Loucy (cell line): ENCODE measurements around the gene GPC4.

Source experiments
- H2AFZ ChIP-seq: fragments of 200-600 bp; sonication (generic); 2 replicates; pipeline ENCODE4 v1.6.0; 2016; ENCODE audit warnings: antibody characterized with exemption, mild to moderate bottlenecking, low read length, moderate library complexity
- H3F3A ChIP-seq: fragments of 200-600 bp; 2 replicates; pipeline ENCODE4 v1.6.0; 2016; ENCODE audit warnings: antibody characterized with exemption, low read depth, mild to moderate bottlenecking
- H3K27me3 ChIP-seq: fragments of 200-600 bp; sonication (generic); 2 replicates; pipeline ENCODE4 v1.6.1; 2014; ENCODE audit warnings: low read length, mild to moderate bottlenecking; ENCODE audit not compliant: insufficient read depth, poor library complexity, severe bottlenecking
- H3K36me3 ChIP-seq: fragments of 200-600 bp; sonication (generic); 2 replicates; pipeline ENCODE4 v1.6.1; 2016; ENCODE audit warnings: low read length; ENCODE audit not compliant: insufficient read depth
- H3K4me1 ChIP-seq: fragments of 200-600 bp; sonication (generic); 2 replicates; pipeline ENCODE4 v1.5.1; 2014; ENCODE audit warnings: low read length, mild to moderate bottlenecking; ENCODE audit not compliant: insufficient read depth, poor library complexity, severe bottlenecking
- H3K4me2 ChIP-seq: fragments of 200-600 bp; sonication (generic); 2 replicates; pipeline ENCODE4 v1.6.0; 2014; ENCODE audit warnings: antibody characterized with exemption, low read length, low read depth, mild to moderate bottlenecking; ENCODE audit not compliant: poor library complexity, severe bottlenecking
- H3K4me3 ChIP-seq: fragments of 200-600 bp; sonication (generic); 2 replicates; pipeline ENCODE4 v1.5.1; 2014; ENCODE audit warnings: low read length, mild to moderate bottlenecking, mixed read lengths; ENCODE audit not compliant: poor library complexity, severe bottlenecking
- H3K79me2 ChIP-seq: fragments of 200-600 bp; sonication (generic); 2 replicates; pipeline ENCODE4 v1.6.1; 2014; ENCODE audit warnings: low read length; ENCODE audit not compliant: insufficient read depth
- H3K9ac ChIP-seq: fragments of 200-600 bp; sonication (generic); 2 replicates; pipeline ENCODE4 v1.6.0; 2014; ENCODE audit warnings: mild to moderate bottlenecking, low read depth, low read length, moderate library complexity; ENCODE audit not compliant: poor library complexity, severe bottlenecking
- H3K9me2 ChIP-seq: fragments of 200-600 bp; sonication (generic); replicated peaks from 2 replicates; pipeline ENCODE4 v1.6.1; 2016; ENCODE audit warnings: low read depth, low read length, mixed read lengths
- H3K9me3 ChIP-seq: fragments of 200-600 bp; sonication (generic); 2 replicates; pipeline ENCODE4 v1.6.1; 2014; ENCODE audit warnings: mild to moderate bottlenecking, antibody characterized with exemption, low read length, low read depth; ENCODE audit not compliant: insufficient read depth
- H4K20me1 ChIP-seq: fragments of 200-600 bp; sonication (generic); 2 replicates; pipeline ENCODE4 v1.6.0; 2014; ENCODE audit warnings: antibody characterized with exemption, low read length, mild to moderate bottlenecking; ENCODE audit not compliant: insufficient read depth, poor library complexity, severe bottlenecking
- EZH2phosphoT487 ChIP-seq: fragments of 200-600 bp; IDR thresholded peaks from 2 replicates; pipeline ENCODE4 v1.6.1; 2018; ENCODE audit warnings: antibody characterized with exemption, mild to moderate bottlenecking, moderate library complexity, borderline replicate concordance
- TF ChIP-seq, protein P1 (sequence below): fragments of 200-600 bp; sonication (generic); conservative IDR thresholded peaks from 2 replicates; pipeline ENCODE4 v1.5.1; 2014; ENCODE audit warnings: mild to moderate bottlenecking, antibody characterized with exemption, low read length

GPC4 gene

GRCh38 chrX:133376422-133376821 lies 38.9 kb downstream of the GPC4 start:
- Histone ChIP-seq H4K20me1 (no peaks in the 10 kb centered on the region), H3K4me1 (no peaks in the 10 kb centered on the region), H3K4me2 (no peak overlapping the region), H3K27me3 (no peaks in the 10 kb centered on the region), H2AFZ (no peak overlapping the region), H3K36me3 (no peaks in the 10 kb centered on the region), H3K9me3 (no peaks in the 10 kb centered on the region), H3K9me2 (no peaks in the 10 kb centered on the region), H3K79me2 (no peaks in the 10 kb centered on the region), H3K4me3 (no peak overlapping the region), H3K9ac (no peak overlapping the region), H3F3A (no peaks in the 10 kb centered on the region)
- TF ChIP-seq EZH2phosphoT487, result no peak

DNA sequence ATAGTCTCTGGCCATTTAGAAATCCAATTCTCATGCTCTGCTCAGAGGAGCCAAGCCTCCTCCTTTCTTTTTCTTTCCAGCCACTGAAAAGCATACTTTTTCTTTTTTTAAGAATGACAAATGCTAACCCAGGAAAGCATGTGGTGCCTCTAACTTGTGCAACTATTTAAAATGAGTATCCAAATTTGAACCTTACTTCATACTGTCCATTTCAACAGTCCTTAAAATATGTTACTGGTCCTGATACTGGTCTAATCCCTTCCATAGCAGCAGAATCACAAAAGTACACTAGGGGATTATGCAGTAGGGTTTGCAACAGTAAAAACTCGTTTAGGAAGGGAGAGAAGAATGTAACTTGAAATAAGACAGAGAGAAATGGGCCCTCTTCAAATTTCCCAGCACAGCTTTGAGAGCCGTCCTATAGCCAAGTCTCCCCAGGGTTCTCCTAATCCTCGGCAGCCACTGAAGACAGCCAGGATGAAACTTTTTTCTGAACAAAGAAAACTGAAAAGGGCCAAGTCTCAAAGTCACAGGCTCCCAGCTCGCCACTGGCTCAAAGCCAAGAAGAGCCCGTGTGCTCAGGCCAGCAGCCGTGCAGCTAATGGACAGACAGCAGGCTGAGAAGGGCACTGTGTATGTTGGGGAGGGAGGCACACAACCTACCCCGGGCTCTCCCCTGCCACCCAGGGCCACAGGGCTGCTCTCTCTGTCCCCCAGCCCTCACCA lies 39.5 kb downstream of the GPC4 start:
- Histone ChIP-seq H3K79me2 (no peaks in the 10 kb centered on the region), H3K4me3 (no peak overlapping the region), H3K4me2 (no peak overlapping the region), H3F3A (no peaks in the 10 kb centered on the region), H3K27me3 (no peaks in the 10 kb centered on the region), H2AFZ (no peak overlapping the region), H3K4me1 (no peaks in the 10 kb centered on the region), H3K9me2 (no peaks in the 10 kb centered on the region), H4K20me1 (no peaks in the 10 kb centered on the region), H3K36me3 (no peaks in the 10 kb centered on the region), H3K9me3 (no peaks in the 10 kb centered on the region), H3K9ac (no peak overlapping the region)
- TF ChIP-seq, protein P1, sequence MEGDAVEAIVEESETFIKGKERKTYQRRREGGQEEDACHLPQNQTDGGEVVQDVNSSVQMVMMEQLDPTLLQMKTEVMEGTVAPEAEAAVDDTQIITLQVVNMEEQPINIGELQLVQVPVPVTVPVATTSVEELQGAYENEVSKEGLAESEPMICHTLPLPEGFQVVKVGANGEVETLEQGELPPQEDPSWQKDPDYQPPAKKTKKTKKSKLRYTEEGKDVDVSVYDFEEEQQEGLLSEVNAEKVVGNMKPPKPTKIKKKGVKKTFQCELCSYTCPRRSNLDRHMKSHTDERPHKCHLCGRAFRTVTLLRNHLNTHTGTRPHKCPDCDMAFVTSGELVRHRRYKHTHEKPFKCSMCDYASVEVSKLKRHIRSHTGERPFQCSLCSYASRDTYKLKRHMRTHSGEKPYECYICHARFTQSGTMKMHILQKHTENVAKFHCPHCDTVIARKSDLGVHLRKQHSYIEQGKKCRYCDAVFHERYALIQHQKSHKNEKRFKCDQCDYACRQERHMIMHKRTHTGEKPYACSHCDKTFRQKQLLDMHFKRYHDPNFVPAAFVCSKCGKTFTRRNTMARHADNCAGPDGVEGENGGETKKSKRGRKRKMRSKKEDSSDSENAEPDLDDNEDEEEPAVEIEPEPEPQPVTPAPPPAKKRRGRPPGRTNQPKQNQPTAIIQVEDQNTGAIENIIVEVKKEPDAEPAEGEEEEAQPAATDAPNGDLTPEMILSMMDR, result no peak
- no peak for TF ChIP-seq EZH2phosphoT487

- Histone ChIP-seq H3F3A (no peaks in the 10 kb centered on the region), H3K4me1 (peaks cover 4% of the 10 kb centered on the region), H3K79me2 (no peaks in the 10 kb centered on the region), H4K20me1 (no peaks in the 10 kb centered on the region), H3K9me2 (no peaks in the 10 kb centered on the region), H3K9ac (no peak overlapping the region), H3K27me3 (no peaks in the 10 kb centered on the region), H3K4me3 (no peak overlapping the region), H2AFZ (no peak overlapping the region), H3K36me3 (no peaks in the 10 kb centered on the region), H3K9me3 (no peaks in the 10 kb centered on the region), H3K4me2 (no peak overlapping the region)
- TF ChIP-seq, protein P1, result no peak
- no peak for TF ChIP-seq EZH2phosphoT487
Measured at GRCh38 chrX:133374874-133375387, 40.4 kb downstream of the GPC4 start.
